Uterus (tissue), 4 donors: ENCODE data around the gene CACNA1A. TPM values are rescaled to one million over a fixed set of nuclear protein-coding genes. Genes with fewer than 3 reads are reported as not detected.

Source experiments
- DNase-seq, 2 donors: peaks; one replicate each; pipeline ENCODE4 v3.0.0-alpha.2; 2019 to 2020
- H3K27ac ChIP-seq, 2 donors: fragments of 200-600 bp; sonication (generic); 1 replicate in 1 of 2; 2 replicates in 1 of 2; pipeline ENCODE4 v1.5.1; 2016 to 2018
- H3K27me3 ChIP-seq, 2 donors: fragments of 200-600 bp; sonication (generic); one replicate each; pipeline ENCODE4 v1.5.1; 2018 to 2019; ENCODE audit warnings: control low read depth in 1 of 2
- H3K36me3 ChIP-seq, 2 donors: fragments of 200-600 bp; sonication (generic); one replicate each; pipeline ENCODE4 v1.5.1; 2019; ENCODE audit warnings: control low read depth in 1 of 2
- H3K4me1 ChIP-seq, 2 donors: fragments of 200-600 bp; sonication (generic); one replicate each; pipeline ENCODE4 v1.5.1; 2018 to 2019; ENCODE audit warnings: control low read depth in 1 of 2
- H3K4me3 ChIP-seq, 2 donors: fragments of 200-600 bp; sonication (generic); 1 replicate in 1 of 2; 2 replicates in 1 of 2; pipeline ENCODE4 v1.5.1; 2018 to 2019; ENCODE audit warnings: mild to moderate bottlenecking in 1 of 2
- H3K9me3 ChIP-seq, 2 donors: fragments of 200-600 bp; sonication (generic); one replicate each; pipeline ENCODE4 v1.5.1; 2019; ENCODE audit warnings: control low read depth in 1 of 2
- POLR2A ChIP-seq, 2 donors: fragments of 450-650 bp; IDR thresholded peaks; one replicate each; pipeline ENCODE4 v1.6.1; 2016; ENCODE audit warnings: antibody characterized with exemption in 2 of 2, mild to moderate bottlenecking in 1 of 2, moderate library complexity in 1 of 2
- intact Hi-C: fragments of 100-400 bp; cut with DNase I; formaldehyde crosslinking; loops from one replicate; pipeline ENCODE4 v1.15.1; 2023; ENCODE audit warnings: low total_unique reads
- total RNA-seq, 4 donors: library from RNA; depleted of rRNA in 3 of 4; stranded (reverse); fragments of >200 nt in 3 of 4; gene quantifications; one replicate each; pipeline versions ENCODE4 v1.1.0 to v1.2.4, GENCODE V29; 2014 to 2023
- TF ChIP-seq, protein P1 (sequence below), 4 experiments: fragments of 200-600 bp in 2 of 4; fragments of 450-650 bp in 2 of 4; sonication (generic) in 2 of 4; IDR thresholded peaks; one replicate each; pipeline ENCODE4 v1.5.1; 2016 to 2019; ENCODE audit warnings: antibody characterized with exemption in 4 of 4, mild to moderate bottlenecking in 2 of 4, moderate library complexity in 1 of 4
- donor health status: DM: yes; HTN: yes; CAD: no.

The CACNA1A gene
- total RNA-seq, 4 donors from 2014 or later, result 0.77 to 5.8 (median 0.96) TPM

- Histone ChIP-seq H3K27me3 (no peaks in the 10 kb centered on the region), H3K27ac (no peak overlapping the region), H3K9me3 (no peaks in the 10 kb centered on the region), H3K36me3 (no peaks in the 10 kb centered on the region), H3K4me1 (no peaks in the 10 kb centered on the region), H3K4me3 (no peak overlapping the region)
- TF ChIP-seq, protein P1, sequence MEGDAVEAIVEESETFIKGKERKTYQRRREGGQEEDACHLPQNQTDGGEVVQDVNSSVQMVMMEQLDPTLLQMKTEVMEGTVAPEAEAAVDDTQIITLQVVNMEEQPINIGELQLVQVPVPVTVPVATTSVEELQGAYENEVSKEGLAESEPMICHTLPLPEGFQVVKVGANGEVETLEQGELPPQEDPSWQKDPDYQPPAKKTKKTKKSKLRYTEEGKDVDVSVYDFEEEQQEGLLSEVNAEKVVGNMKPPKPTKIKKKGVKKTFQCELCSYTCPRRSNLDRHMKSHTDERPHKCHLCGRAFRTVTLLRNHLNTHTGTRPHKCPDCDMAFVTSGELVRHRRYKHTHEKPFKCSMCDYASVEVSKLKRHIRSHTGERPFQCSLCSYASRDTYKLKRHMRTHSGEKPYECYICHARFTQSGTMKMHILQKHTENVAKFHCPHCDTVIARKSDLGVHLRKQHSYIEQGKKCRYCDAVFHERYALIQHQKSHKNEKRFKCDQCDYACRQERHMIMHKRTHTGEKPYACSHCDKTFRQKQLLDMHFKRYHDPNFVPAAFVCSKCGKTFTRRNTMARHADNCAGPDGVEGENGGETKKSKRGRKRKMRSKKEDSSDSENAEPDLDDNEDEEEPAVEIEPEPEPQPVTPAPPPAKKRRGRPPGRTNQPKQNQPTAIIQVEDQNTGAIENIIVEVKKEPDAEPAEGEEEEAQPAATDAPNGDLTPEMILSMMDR (IDR thresholded peaks at IDR 0.05), result no peak
- no peak for TF ChIP-seq POLR2A (IDR thresholded peaks at IDR 0.05)
- DNase-seq, result no peak
- intact Hi-C loops, result no loop called here
Observed at GRCh38 chr19:13373599-13373998, 132.7 kb downstream of the CACNA1A start.

GRCh38 chr19:13370948-13371347 lies 135.3 kb downstream of the CACNA1A start:
- H3K9me3 ChIP-seq, result no peaks in the 10 kb centered on the region
- no peaks in the 10 kb centered on the region for H3K4me1 ChIP-seq
- no peak for DNase-seq
- H3K36me3 ChIP-seq, result no peaks in the 10 kb centered on the region
- TF ChIP-seq, protein P1 (IDR thresholded peaks at IDR 0.05), result no peak
- TF ChIP-seq POLR2A (IDR thresholded peaks at IDR 0.05), result no peak
- H3K4me3 ChIP-seq, result no peak overlapping the region
- H3K27ac ChIP-seq, result no peak overlapping the region
- H3K27me3 ChIP-seq, result no peaks in the 10 kb centered on the region
- intact Hi-C loops, result no loop called here

- no peak for DNase-seq
- Histone ChIP-seq H3K9me3 (no peaks in the 10 kb centered on the region), H3K4me1 (no peaks in the 10 kb centered on the region), H3K36me3 (no peaks in the 10 kb centered on the region), H3K27me3 (no peaks in the 10 kb centered on the region), H3K27ac (no peak overlapping the region), H3K4me3 (no peak overlapping the region)
- TF ChIP-seq, protein P1 (IDR thresholded peaks at IDR 0.05), result no peak
- no peak for TF ChIP-seq POLR2A (IDR thresholded peaks at IDR 0.05)
- intact Hi-C loops, result no loop called here
Observed at GRCh38 chr19:13366529-13367143, 139.6 kb downstream of the CACNA1A start.

- Histone ChIP-seq H3K9me3 (peaks cover 0 to 3% of the 10 kb centered on the region in 2 donors), H3K4me3 (no peak overlapping the region), H3K27me3 (no peaks in the 10 kb centered on the region), H3K36me3 (no peaks in the 10 kb centered on the region), H3K4me1 (no peaks in the 10 kb centered on the region), H3K27ac (no peak overlapping the region)
- intact Hi-C loops, result no loop called here
- no peak for TF ChIP-seq POLR2A (IDR thresholded peaks at IDR 0.05)
- TF ChIP-seq, protein P1 (IDR thresholded peaks at IDR 0.05), result no peak
- DNase-seq, result no peak
Observed at GRCh38 chr19:13363954-13364353, 142.3 kb downstream of the CACNA1A start.

- Histone ChIP-seq H3K36me3 (no peaks in the 10 kb centered on the region), H3K27ac (no peak overlapping the region), H3K4me3 (no peak overlapping the region), H3K9me3 (peaks cover 0 to 3% of the 10 kb centered on the region in 2 donors), H3K27me3 (no peaks in the 10 kb centered on the region), H3K4me1 (no peaks in the 10 kb centered on the region)
- intact Hi-C loops, result no loop called here
- no peak for DNase-seq
- TF ChIP-seq, protein P1 (IDR thresholded peaks at IDR 0.05), result no peak
- TF ChIP-seq POLR2A (IDR thresholded peaks at IDR 0.05), result no peak
Observed at GRCh38 chr19:13363245-13363644, 143.0 kb downstream of the CACNA1A start.
